ENCODE measurements around the gene GPR52. TPM values are rescaled to one million over a fixed set of nuclear protein-coding genes. Genes with fewer than 3 reads are reported as not detected.

The GPR52 gene
- total and polyA plus RNA-seq, 2 donors (not counting 1 experiment from before 2014, with no cell fraction given): 0.66 TPM; not detected in 1

DNA sequence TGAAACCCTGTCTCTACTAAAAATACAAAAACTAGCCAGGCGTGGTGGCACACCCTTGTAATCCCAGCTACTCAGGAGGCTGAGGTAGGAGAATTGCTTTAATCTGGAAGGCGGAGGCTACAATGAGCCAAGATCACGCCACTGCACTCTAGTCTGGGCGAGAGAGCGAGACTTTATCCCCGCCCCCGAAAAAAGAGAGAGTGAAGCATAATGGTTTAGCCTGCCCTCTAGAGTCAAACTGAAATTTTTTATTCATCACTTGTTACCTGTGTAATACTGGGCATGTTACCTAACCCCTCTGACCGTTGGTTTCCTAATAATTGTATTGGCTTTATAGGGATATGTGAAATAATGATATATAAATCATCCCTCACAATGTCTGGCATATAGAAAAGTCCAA lies 18.8 kb downstream of the GPR52 start:
- DNase-seq (ENCODE audit: low read depth in 2 of 2): no peak

GRCh38 chr1:174469052-174469451 lies 21.3 kb downstream of the GPR52 start:
- no peaks in the 10 kb centered on the region for H4K20me1 ChIP-seq (ENCODE audit: control insufficient read depth, extremely low read depth, insufficient read depth, low read length)
- TF ChIP-seq EZH2 (IDR thresholded peaks at IDR 0.05; ENCODE audit: low read length, missing control alignments): no peak
- TF ChIP-seq, protein P1, sequence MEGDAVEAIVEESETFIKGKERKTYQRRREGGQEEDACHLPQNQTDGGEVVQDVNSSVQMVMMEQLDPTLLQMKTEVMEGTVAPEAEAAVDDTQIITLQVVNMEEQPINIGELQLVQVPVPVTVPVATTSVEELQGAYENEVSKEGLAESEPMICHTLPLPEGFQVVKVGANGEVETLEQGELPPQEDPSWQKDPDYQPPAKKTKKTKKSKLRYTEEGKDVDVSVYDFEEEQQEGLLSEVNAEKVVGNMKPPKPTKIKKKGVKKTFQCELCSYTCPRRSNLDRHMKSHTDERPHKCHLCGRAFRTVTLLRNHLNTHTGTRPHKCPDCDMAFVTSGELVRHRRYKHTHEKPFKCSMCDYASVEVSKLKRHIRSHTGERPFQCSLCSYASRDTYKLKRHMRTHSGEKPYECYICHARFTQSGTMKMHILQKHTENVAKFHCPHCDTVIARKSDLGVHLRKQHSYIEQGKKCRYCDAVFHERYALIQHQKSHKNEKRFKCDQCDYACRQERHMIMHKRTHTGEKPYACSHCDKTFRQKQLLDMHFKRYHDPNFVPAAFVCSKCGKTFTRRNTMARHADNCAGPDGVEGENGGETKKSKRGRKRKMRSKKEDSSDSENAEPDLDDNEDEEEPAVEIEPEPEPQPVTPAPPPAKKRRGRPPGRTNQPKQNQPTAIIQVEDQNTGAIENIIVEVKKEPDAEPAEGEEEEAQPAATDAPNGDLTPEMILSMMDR (conservative IDR thresholded peaks at IDR 0.05 in 1 of 2, IDR thresholded peaks at IDR 0.05 in 1 of 2; ENCODE audit: low read depth in 1 of 2, low read length in 2 of 2): no peak
- H3K4me1 ChIP-seq (ENCODE audit: control insufficient read depth, extremely low read depth, insufficient read depth, low read length): no peaks in the 10 kb centered on the region
- no peak overlapping the region for H3K9ac ChIP-seq (ENCODE audit: insufficient read depth, low read length)
- no peaks in the 10 kb centered on the region for H3K27me3 ChIP-seq (ENCODE audit: control insufficient read depth, insufficient read depth, low read length)
- no peaks in the 10 kb centered on the region for H3K9me3 ChIP-seq (ENCODE audit: control insufficient read depth, insufficient read depth, low read depth, low read length)
- no peak overlapping the region for H3K4me2 ChIP-seq (ENCODE audit: extremely low read depth, insufficient read depth, low read length)
- DNase-seq (ENCODE audit: low read depth in 2 of 2): no peak
- H3K79me2 ChIP-seq (ENCODE audit: control insufficient read depth, insufficient read depth, low read length): no peaks in the 10 kb centered on the region
- no peak overlapping the region for H3K27ac ChIP-seq (ENCODE audit: insufficient read depth, low read length)
- H3K4me3 ChIP-seq (replicated peaks in 1 of 4; ENCODE audit: control extremely low read depth in 1 of 4, insufficient read depth in 1 of 4, low read depth in 3 of 4, low read length in 4 of 4): no peak overlapping the region
- no peaks in the 10 kb centered on the region for H3K36me3 ChIP-seq (ENCODE audit: control insufficient read depth, insufficient read depth, low read length)
- no peak overlapping the region for H2AFZ ChIP-seq (ENCODE audit: low read length)

More for the DNA sequence above, 18.8 kb downstream of the GPR52 start:
- Histone ChIP-seq H4K20me1 (ENCODE audit: control insufficient read depth, extremely low read depth, insufficient read depth, low read length) (no peaks in the 10 kb centered on the region), H3K79me2 (ENCODE audit: control insufficient read depth, insufficient read depth, low read length) (no peaks in the 10 kb centered on the region), H2AFZ (ENCODE audit: low read length) (no peak overlapping the region), H3K4me1 (ENCODE audit: control insufficient read depth, extremely low read depth, insufficient read depth, low read length) (no peaks in the 10 kb centered on the region), H3K4me2 (ENCODE audit: extremely low read depth, insufficient read depth, low read length) (no peak overlapping the region), H3K9ac (ENCODE audit: insufficient read depth, low read length) (no peak overlapping the region), H3K27me3 (ENCODE audit: control insufficient read depth, insufficient read depth, low read length) (no peaks in the 10 kb centered on the region), H3K9me3 (ENCODE audit: control insufficient read depth, insufficient read depth, low read depth, low read length) (no peaks in the 10 kb centered on the region), H3K4me3 (replicated peaks in 1 of 4; ENCODE audit: control extremely low read depth in 1 of 4, insufficient read depth in 1 of 4, low read depth in 3 of 4, low read length in 4 of 4) (no peak overlapping the region), H3K36me3 (ENCODE audit: control insufficient read depth, insufficient read depth, low read length) (no peaks in the 10 kb centered on the region), H3K27ac (ENCODE audit: insufficient read depth, low read length) (no peak overlapping the region)
- TF ChIP-seq, protein P1 (conservative IDR thresholded peaks at IDR 0.05 in 1 of 2, IDR thresholded peaks at IDR 0.05 in 1 of 2; ENCODE audit: low read depth in 1 of 2, low read length in 2 of 2): no peak
- no peak for TF ChIP-seq EZH2 (IDR thresholded peaks at IDR 0.05; ENCODE audit: low read length, missing control alignments)

DNA sequence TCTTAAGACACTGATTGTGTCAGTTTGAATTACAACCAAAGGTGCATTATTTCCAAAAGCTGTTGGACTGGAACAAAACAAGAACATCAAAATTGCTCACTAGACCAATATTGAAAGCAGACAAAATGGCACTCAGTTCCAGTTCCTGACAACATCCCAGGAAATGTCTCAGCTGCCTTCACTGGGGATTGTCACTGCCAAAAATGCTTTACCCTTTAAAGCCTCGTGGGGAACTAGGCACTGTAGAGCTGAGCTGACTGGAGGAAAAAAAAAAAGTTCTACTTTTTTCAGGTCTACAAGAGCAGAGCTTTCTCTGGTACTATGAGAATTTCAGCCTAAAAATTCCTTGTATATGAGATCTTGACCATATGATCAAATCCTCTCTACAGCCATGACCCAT lies 21.9 kb downstream of the GPR52 start:
- DNase-seq (ENCODE audit: low read depth in 2 of 2): no peak
- no peaks in the 10 kb centered on the region for H3K27me3 ChIP-seq (ENCODE audit: control insufficient read depth, insufficient read depth, low read length)

More for the DNA sequence above, 21.9 kb downstream of the GPR52 start:
- TF ChIP-seq, protein P1 (conservative IDR thresholded peaks at IDR 0.05 in 1 of 2, IDR thresholded peaks at IDR 0.05 in 1 of 2; ENCODE audit: low read depth in 1 of 2, low read length in 2 of 2): no peak
- TF ChIP-seq EZH2 (IDR thresholded peaks at IDR 0.05; ENCODE audit: low read length, missing control alignments): no peak
- H3K36me3 ChIP-seq (ENCODE audit: control insufficient read depth, insufficient read depth, low read length): no peaks in the 10 kb centered on the region
- H2AFZ ChIP-seq (ENCODE audit: low read length): no peak overlapping the region
- H4K20me1 ChIP-seq (ENCODE audit: control insufficient read depth, extremely low read depth, insufficient read depth, low read length): no peaks in the 10 kb centered on the region
- H3K79me2 ChIP-seq (ENCODE audit: control insufficient read depth, insufficient read depth, low read length): no peaks in the 10 kb centered on the region
- no peaks in the 10 kb centered on the region for H3K4me1 ChIP-seq (ENCODE audit: control insufficient read depth, extremely low read depth, insufficient read depth, low read length)
- no peak overlapping the region for H3K4me3 ChIP-seq (replicated peaks in 1 of 4; ENCODE audit: control extremely low read depth in 1 of 4, insufficient read depth in 1 of 4, low read depth in 3 of 4, low read length in 4 of 4)
- H3K9me3 ChIP-seq (ENCODE audit: control insufficient read depth, insufficient read depth, low read depth, low read length): no peaks in the 10 kb centered on the region
- H3K9ac ChIP-seq (ENCODE audit: insufficient read depth, low read length): no peak overlapping the region
- H3K4me2 ChIP-seq (ENCODE audit: extremely low read depth, insufficient read depth, low read length): no peak overlapping the region
- H3K27ac ChIP-seq (ENCODE audit: insufficient read depth, low read length): no peak overlapping the region

All from fibroblast of lung (primary cell).